ENCODE measurements around the gene PRRC2B.

DNA sequence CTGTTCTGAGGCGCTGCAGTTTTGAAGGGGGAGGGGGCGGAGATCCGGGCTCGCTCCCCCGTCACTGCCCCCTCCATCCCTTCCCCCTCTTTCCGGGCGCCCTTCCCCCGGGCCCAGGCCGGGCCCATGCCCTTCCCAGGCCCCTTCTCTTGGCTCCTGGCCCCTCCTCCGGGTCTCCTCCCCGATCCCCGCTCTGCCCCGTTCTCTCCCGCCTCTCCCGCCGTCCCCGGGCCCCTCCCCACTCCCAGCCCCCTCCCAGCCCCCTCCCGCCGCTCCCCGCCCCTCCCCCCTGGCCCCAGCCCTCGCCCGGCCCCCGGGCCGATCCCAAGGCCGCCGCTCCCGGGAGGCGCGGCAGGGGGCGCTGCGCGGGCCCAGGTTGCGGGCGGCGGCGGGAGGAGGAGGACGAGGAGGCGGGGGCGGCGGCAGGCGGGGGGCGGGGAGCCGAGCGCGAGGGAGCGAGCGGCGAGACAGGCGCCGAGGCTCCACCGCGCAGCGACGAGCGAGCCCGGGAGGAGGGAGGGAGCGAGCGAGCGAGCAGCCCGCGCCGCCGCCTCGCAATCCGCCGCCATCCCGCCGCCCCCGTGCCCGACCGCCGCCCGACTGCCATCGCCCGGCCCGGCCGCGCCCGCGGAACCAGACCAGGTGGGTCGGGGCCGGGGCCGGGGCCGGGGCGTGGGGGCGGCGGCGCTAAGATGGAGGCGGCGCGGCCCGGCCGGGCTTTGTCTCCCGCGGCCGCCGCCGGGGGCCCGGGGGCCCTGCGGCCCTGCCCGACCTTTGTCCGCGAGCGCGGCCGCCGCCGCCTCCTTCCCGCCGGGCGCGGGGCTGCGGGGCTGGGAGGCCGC, at the start of gene PRRC2B:
- TF ChIP-seq, protein P1, sequence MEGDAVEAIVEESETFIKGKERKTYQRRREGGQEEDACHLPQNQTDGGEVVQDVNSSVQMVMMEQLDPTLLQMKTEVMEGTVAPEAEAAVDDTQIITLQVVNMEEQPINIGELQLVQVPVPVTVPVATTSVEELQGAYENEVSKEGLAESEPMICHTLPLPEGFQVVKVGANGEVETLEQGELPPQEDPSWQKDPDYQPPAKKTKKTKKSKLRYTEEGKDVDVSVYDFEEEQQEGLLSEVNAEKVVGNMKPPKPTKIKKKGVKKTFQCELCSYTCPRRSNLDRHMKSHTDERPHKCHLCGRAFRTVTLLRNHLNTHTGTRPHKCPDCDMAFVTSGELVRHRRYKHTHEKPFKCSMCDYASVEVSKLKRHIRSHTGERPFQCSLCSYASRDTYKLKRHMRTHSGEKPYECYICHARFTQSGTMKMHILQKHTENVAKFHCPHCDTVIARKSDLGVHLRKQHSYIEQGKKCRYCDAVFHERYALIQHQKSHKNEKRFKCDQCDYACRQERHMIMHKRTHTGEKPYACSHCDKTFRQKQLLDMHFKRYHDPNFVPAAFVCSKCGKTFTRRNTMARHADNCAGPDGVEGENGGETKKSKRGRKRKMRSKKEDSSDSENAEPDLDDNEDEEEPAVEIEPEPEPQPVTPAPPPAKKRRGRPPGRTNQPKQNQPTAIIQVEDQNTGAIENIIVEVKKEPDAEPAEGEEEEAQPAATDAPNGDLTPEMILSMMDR (IDR thresholded peaks at IDR 0.05) = peak in 4 of 6 experiments; percentile 30 to 95 (median 48)
- TF ChIP-seq POLR2A (IDR thresholded peaks at IDR 0.05) = peak in 1 of 2 donors; percentile 67
